GM23338 (cell line): ENCODE results near the gene TYROBP. TPM values are rescaled to one million over a fixed set of nuclear protein-coding genes. Genes with fewer than 3 reads are reported as not detected.
A peak's percentile ranks its signal among the peaks of the same experiment; 100 is the strongest.

ENCODE experiments used
- ATAC-seq: fragments of 200-7000 bp; cut with Tn5 transposase; 3 replicates; pipeline ENCODE4 v1.9.1; 2020
- DNase-seq: peaks from one replicate; pipeline ENCODE4 v3.0.0-alpha.2; 2015; ENCODE audit warnings: low spot score
- H2AFZ ChIP-seq: fragments of 200-600 bp; sonication (generic); 2 replicates; pipeline ENCODE4 v1.8.0; 2016; ENCODE audit warnings: antibody characterized with exemption, mild to moderate bottlenecking, moderate library complexity
- H3F3A ChIP-seq: fragments of 200-600 bp; sonication (generic); replicated peaks from 2 replicates; pipeline ENCODE4 v1.8.0; 2017; ENCODE audit warnings: antibody characterized with exemption, mixed run types, low read depth
- H3K27ac ChIP-seq: fragments of 200-600 bp; sonication (generic); 2 replicates; pipeline ENCODE4 v1.6.1; 2016; ENCODE audit warnings: low read depth
- H3K27me3 ChIP-seq: fragments of 200-600 bp; sonication (generic); 2 replicates; pipeline ENCODE4 v1.8.0; 2016; ENCODE audit warnings: mild to moderate bottlenecking, mixed run types, moderate library complexity; ENCODE audit not compliant: insufficient read depth
- H3K36me3 ChIP-seq: fragments of 200-600 bp; sonication (generic); 2 replicates; pipeline ENCODE4 v1.8.0; 2016; ENCODE audit warnings: mild to moderate bottlenecking; ENCODE audit not compliant: insufficient read depth
- H3K4me1 ChIP-seq: fragments of 200-600 bp; sonication (generic); 2 replicates; pipeline ENCODE4 v1.8.0; 2016; ENCODE audit warnings: mild to moderate bottlenecking, moderate library complexity; ENCODE audit not compliant: insufficient read depth
- H3K4me2 ChIP-seq: fragments of 200-600 bp; sonication (generic); 2 replicates; pipeline ENCODE4 v1.7.1; 2017; ENCODE audit warnings: mixed run types
- H3K4me3 ChIP-seq: fragments of 200-600 bp; sonication (generic); 2 replicates; pipeline ENCODE4 v1.6.1; 2016; ENCODE audit warnings: mixed run types
- H3K79me2 ChIP-seq: fragments of 200-600 bp; sonication (generic); replicated peaks from 2 replicates; pipeline ENCODE4 v1.8.0; 2017; ENCODE audit warnings: mild to moderate bottlenecking; ENCODE audit not compliant: insufficient read depth
- H3K9me2 ChIP-seq: fragments of 200-600 bp; sonication (generic); 2 replicates; pipeline ENCODE4 v1.8.0; 2017; ENCODE audit not compliant: insufficient read depth
- H4K20me1 ChIP-seq: fragments of 200-600 bp; sonication (generic); replicated peaks from 2 replicates; pipeline ENCODE4 v1.8.0; 2017; ENCODE audit warnings: mild to moderate bottlenecking; ENCODE audit not compliant: insufficient read depth
- H3K27ac Mint-ChIP-seq: 2 replicates; pipeline ENCODE4 v1.8.0; 2020; ENCODE audit warnings: inconsistent platforms, mild to moderate bottlenecking, moderate library complexity, mixed read lengths
- H3K27me3 Mint-ChIP-seq: 3 replicates; pipeline ENCODE4 v1.8.0; 2022; ENCODE audit warnings: low read depth, mild to moderate bottlenecking, moderate library complexity, mixed read lengths, inconsistent platforms; ENCODE audit not compliant: insufficient read depth, poor library complexity
- H3K36me3 Mint-ChIP-seq: 3 replicates; pipeline ENCODE4 v1.8.0; 2021; ENCODE audit warnings: low read depth, mild to moderate bottlenecking, inconsistent platforms, moderate library complexity, mixed read lengths
- H3K4me1 Mint-ChIP-seq: 3 replicates; pipeline ENCODE4 v1.8.0; 2020; ENCODE audit warnings: mild to moderate bottlenecking, inconsistent platforms, mixed read lengths
- H3K4me3 Mint-ChIP-seq: 3 replicates; pipeline ENCODE4 v1.8.0; 2021; ENCODE audit warnings: moderate library complexity, mild to moderate bottlenecking, inconsistent platforms, mixed read lengths
- H3K9me3 Mint-ChIP-seq: 3 replicates; pipeline ENCODE4 v1.8.0; 2020; ENCODE audit warnings: moderate library complexity, mild to moderate bottlenecking, inconsistent platforms, mixed read lengths
- CREB1 ChIP-seq: fragments of 250-450 bp; sonication (Bioruptor Pico); IDR thresholded peaks from 2 replicates; pipeline ENCODE4 v1.5.0; 2020; ENCODE audit warnings: low read depth, mild to moderate bottlenecking, moderate library complexity
- EZH2 ChIP-seq: fragments of 200-600 bp; sonication (generic); IDR thresholded peaks from one replicate; pipeline ENCODE4 v1.8.0; 2017; ENCODE audit warnings: antibody characterized with exemption, mild to moderate bottlenecking, low read depth; ENCODE audit not compliant: unreplicated experiment
- EZH2phosphoT487 ChIP-seq: fragments of 200-600 bp; sonication (generic); IDR thresholded peaks from one replicate; pipeline ENCODE4 v1.8.1; 2018; ENCODE audit warnings: antibody characterized with exemption; ENCODE audit not compliant: unreplicated experiment
- JUNB ChIP-seq: IDR thresholded peaks from one replicate; pipeline ENCODE4 v1.6.1; 2016; ENCODE audit warnings: antibody characterized with exemption; ENCODE audit not compliant: unreplicated experiment
- NANOG ChIP-seq: IDR thresholded peaks from 2 replicates; pipeline ENCODE4 v1.6.1; 2016; ENCODE audit warnings: antibody characterized with exemption, borderline replicate concordance
- POLR2AphosphoS5 ChIP-seq: IDR thresholded peaks from 2 replicates; pipeline ENCODE4 v1.6.1; 2016; ENCODE audit warnings: antibody characterized with exemption, low read depth
- STAT1 ChIP-seq: IDR thresholded peaks from one replicate; pipeline ENCODE4 v1.6.1; 2016; ENCODE audit warnings: antibody characterized with exemption; ENCODE audit not compliant: unreplicated experiment
- ZNF114 ChIP-seq: fragments of 250-450 bp; sonication (Bioruptor Pico); IDR thresholded peaks from 2 replicates; pipeline ENCODE4 v1.5.0; 2020; ENCODE audit warnings: mild to moderate bottlenecking, moderate library complexity
- ZNF331 ChIP-seq: fragments of 250-450 bp; sonication (Bioruptor Pico); IDR thresholded peaks from 2 replicates; pipeline ENCODE4 v1.5.0; 2020; ENCODE audit warnings: low read depth, mild to moderate bottlenecking, moderate library complexity
- polyA plus RNA-seq: library from polyadenylated mRNA; unstranded; fragments of >200 nt; fragmentation: Nextera tagmentation; extraction: Ambion mirVana; gene quantifications from 2 replicates; pipeline ENCODE4 v1.2.1, GENCODE V29; 2016
- total RNA-seq: library from RNA; depleted of rRNA; stranded (reverse); fragments of >200 nt; shearing (Covaris generic); gene quantifications from 2 replicates; pipeline ENCODE4 v1.2.3, GENCODE V29; 2014
- TF ChIP-seq, protein P1 (sequence below), 2 experiments: fragments of 200-600 bp in 1 of 2; sonication (generic) in 1 of 2; conservative IDR thresholded peaks; 2 replicates each; pipeline versions ENCODE4 v1.5.1 to v1.6.1; 2016 to 2017; ENCODE audit warnings: antibody characterized with exemption in 2 of 2, low read depth in 2 of 2, mild to moderate bottlenecking in 2 of 2, moderate library complexity in 1 of 2
- TF ChIP-seq, protein P2 (sequence below): IDR thresholded peaks from one replicate; pipeline ENCODE4 v1.6.1; 2018; ENCODE audit warnings: antibody characterized with exemption; ENCODE audit not compliant: unreplicated experiment
- TF ChIP-seq, protein P3 (sequence below): IDR thresholded peaks from 2 replicates; pipeline ENCODE4 v1.6.1; 2016; ENCODE audit warnings: antibody characterized with exemption

Gene TYROBP
- total and polyA plus RNA-seq, 2 experiments from 2014 or later: not detected

DNA sequence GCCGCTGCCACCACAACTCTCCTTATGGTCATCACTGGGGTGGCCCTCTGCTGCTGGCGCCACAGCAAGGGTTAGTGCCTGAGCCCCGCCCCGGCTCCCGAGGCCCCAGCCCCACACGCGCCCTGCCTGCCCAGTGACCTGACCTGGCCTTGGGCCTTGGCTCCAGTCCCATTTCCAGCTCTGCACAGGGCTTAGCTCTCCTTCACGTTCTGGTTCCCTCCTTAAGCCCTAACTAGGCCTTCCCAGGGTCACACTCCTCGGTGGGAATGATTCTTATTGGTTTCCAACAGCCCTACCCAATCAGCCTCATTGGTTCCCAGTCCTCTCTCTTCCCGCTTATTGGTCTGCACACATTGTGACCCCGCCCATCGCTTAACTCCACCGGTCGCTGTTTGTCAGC lies 45.6 kb downstream of the TYROBP start:
- H3K4me3 Mint-ChIP-seq: peak overlapping the region; percentile 34; the same call in 1 of the 3 replicates
- no peak overlapping the region for H3K4me3 ChIP-seq

DNA sequence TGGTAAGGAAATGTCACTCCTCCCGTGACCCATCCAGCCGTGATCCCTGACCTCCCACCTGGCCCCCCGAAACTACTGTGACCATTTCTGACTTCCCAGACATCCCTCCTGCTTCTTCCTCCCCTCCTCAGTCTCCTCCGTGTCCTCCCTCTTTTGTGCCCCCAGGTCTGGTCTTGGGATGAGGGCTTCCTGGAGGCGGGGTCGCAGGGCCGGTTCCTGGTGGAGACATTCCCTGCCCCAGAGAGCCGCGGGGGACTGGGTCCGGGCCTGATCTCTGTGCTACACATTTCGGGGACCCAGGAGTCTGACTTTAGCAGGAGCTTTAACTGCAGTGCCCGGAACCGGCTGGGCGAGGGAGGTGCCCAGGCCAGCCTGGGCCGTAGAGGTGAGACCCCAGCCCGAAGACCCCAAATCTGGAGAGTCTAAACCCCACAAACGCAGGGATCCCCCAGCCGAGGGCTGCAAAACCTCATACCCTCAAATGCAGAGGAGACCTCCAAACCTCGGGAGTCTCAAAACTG lies 46.4 kb downstream of the TYROBP start:
- ATAC-seq (peak; percentile 9), DNase-seq (peak; percentile 36)
- peak overlapping the region; percentile 72 for H3K4me3 ChIP-seq
- H4K20me1 ChIP-seq: no peaks in the 10 kb centered on the region
- no peak overlapping the region for H3K27ac Mint-ChIP-seq
- no peaks in the 10 kb centered on the region; the same call in 1 of the 2 replicates for H3K36me3 ChIP-seq
- peaks cover 11% of the 10 kb centered on the region for H3K4me1 ChIP-seq
- no peaks in the 10 kb centered on the region for H3K79me2 ChIP-seq
- H3K27ac ChIP-seq: no peak overlapping the region
- H3K36me3 Mint-ChIP-seq: peaks cover 4% of the 10 kb centered on the region; the same call in 2 of the 3 replicates
- H3K4me3 Mint-ChIP-seq: peak overlapping the region; percentile 78
- peaks cover 59% of the 10 kb centered on the region for H3K27me3 ChIP-seq
- no peaks in the 10 kb centered on the region; the same call in 2 of the 3 replicates for H3K9me3 Mint-ChIP-seq
- H3K27me3 Mint-ChIP-seq: peaks cover 65% of the 10 kb centered on the region
- peak overlapping the region; percentile 74 for H2AFZ ChIP-seq
- H3K9me2 ChIP-seq: no peaks in the 10 kb centered on the region
- peaks cover 21% of the 10 kb centered on the region for H3K4me1 Mint-ChIP-seq
- H3F3A ChIP-seq: no peaks in the 10 kb centered on the region
- H3K4me2 ChIP-seq: peak overlapping the region; percentile 92
- no peak for TF ChIP-seq POLR2AphosphoS5
- no peak for TF ChIP-seq CREB1 (CRISPR knock-in tag)
- TF ChIP-seq STAT1: no peak
- no peak for TF ChIP-seq NANOG
- no peak for TF ChIP-seq ZNF331 (CRISPR knock-in tag)
- TF ChIP-seq, protein P1, sequence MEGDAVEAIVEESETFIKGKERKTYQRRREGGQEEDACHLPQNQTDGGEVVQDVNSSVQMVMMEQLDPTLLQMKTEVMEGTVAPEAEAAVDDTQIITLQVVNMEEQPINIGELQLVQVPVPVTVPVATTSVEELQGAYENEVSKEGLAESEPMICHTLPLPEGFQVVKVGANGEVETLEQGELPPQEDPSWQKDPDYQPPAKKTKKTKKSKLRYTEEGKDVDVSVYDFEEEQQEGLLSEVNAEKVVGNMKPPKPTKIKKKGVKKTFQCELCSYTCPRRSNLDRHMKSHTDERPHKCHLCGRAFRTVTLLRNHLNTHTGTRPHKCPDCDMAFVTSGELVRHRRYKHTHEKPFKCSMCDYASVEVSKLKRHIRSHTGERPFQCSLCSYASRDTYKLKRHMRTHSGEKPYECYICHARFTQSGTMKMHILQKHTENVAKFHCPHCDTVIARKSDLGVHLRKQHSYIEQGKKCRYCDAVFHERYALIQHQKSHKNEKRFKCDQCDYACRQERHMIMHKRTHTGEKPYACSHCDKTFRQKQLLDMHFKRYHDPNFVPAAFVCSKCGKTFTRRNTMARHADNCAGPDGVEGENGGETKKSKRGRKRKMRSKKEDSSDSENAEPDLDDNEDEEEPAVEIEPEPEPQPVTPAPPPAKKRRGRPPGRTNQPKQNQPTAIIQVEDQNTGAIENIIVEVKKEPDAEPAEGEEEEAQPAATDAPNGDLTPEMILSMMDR (conservative IDR thresholded peaks at IDR 0.05; ENCODE audit: low read depth in 2 of 2): no peak
- no peak for TF ChIP-seq EZH2phosphoT487
- TF ChIP-seq, protein P2, sequence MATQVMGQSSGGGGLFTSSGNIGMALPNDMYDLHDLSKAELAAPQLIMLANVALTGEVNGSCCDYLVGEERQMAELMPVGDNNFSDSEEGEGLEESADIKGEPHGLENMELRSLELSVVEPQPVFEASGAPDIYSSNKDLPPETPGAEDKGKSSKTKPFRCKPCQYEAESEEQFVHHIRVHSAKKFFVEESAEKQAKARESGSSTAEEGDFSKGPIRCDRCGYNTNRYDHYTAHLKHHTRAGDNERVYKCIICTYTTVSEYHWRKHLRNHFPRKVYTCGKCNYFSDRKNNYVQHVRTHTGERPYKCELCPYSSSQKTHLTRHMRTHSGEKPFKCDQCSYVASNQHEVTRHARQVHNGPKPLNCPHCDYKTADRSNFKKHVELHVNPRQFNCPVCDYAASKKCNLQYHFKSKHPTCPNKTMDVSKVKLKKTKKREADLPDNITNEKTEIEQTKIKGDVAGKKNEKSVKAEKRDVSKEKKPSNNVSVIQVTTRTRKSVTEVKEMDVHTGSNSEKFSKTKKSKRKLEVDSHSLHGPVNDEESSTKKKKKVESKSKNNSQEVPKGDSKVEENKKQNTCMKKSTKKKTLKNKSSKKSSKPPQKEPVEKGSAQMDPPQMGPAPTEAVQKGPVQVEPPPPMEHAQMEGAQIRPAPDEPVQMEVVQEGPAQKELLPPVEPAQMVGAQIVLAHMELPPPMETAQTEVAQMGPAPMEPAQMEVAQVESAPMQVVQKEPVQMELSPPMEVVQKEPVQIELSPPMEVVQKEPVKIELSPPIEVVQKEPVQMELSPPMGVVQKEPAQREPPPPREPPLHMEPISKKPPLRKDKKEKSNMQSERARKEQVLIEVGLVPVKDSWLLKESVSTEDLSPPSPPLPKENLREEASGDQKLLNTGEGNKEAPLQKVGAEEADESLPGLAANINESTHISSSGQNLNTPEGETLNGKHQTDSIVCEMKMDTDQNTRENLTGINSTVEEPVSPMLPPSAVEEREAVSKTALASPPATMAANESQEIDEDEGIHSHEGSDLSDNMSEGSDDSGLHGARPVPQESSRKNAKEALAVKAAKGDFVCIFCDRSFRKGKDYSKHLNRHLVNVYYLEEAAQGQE: no peak
- TF ChIP-seq ZNF114 (CRISPR knock-in tag): no peak
- TF ChIP-seq EZH2: no peak
- TF ChIP-seq, protein P3, sequence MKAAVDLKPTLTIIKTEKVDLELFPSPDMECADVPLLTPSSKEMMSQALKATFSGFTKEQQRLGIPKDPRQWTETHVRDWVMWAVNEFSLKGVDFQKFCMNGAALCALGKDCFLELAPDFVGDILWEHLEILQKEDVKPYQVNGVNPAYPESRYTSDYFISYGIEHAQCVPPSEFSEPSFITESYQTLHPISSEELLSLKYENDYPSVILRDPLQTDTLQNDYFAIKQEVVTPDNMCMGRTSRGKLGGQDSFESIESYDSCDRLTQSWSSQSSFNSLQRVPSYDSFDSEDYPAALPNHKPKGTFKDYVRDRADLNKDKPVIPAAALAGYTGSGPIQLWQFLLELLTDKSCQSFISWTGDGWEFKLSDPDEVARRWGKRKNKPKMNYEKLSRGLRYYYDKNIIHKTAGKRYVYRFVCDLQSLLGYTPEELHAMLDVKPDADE: no peak
- TF ChIP-seq JUNB: no peak

More for the DNA sequence above, 45.6 kb downstream of the TYROBP start:
- Mint-ChIP-seq H3K4me1 (peaks cover 16% of the 10 kb centered on the region), H3K27ac (no peak overlapping the region), H3K9me3 (no peaks in the 10 kb centered on the region; the same call in 2 of the 3 replicates), H3K36me3 (peaks cover 4% of the 10 kb centered on the region; the same call in 2 of the 3 replicates), H3K27me3 (peaks cover 64% of the 10 kb centered on the region)
- Histone ChIP-seq H3K4me2 (no peak overlapping the region), H2AFZ (no peak overlapping the region), H4K20me1 (no peaks in the 10 kb centered on the region), H3K27me3 (peaks cover 61% of the 10 kb centered on the region), H3K4me1 (peaks cover 8% of the 10 kb centered on the region), H3K79me2 (no peaks in the 10 kb centered on the region), H3F3A (0 out of 2 replicates have a peak, but pooled peaks cover under 1% of the 10 kb centered on the region), H3K9me2 (no peaks in the 10 kb centered on the region), H3K36me3 (no peaks in the 10 kb centered on the region; the same call in 1 of the 2 replicates), H3K27ac (no peak overlapping the region)
- DNase-seq: peak; percentile 62
- ATAC-seq: no peak
- no peak for TF ChIP-seq STAT1
